Keratinocyte (primary cell): ENCODE measurements around the gene GJA5.

ENCODE experiments used
- CTCF ChIP-seq, 3 experiments: IDR thresholded peaks in 1 of 3; conservative IDR thresholded peaks in 1 of 3; optimal IDR thresholded peaks in 1 of 3; 2 replicates in 2 of 3; 3 replicates in 1 of 3; pipeline versions ENCODE3 to v1.5.1; 2011; ENCODE audit warnings: low read length in 3 of 3, mild to moderate bottlenecking in 3 of 3, moderate library complexity in 2 of 3, control low read depth in 1 of 3, inconsistent platforms in 1 of 3; ENCODE audit not compliant: insufficient read depth in 2 of 3; ENCODE audit errors: extremely low read depth in 1 of 3
- EZH2 ChIP-seq: IDR thresholded peaks from one replicate; pipeline ENCODE4 v1.6.1; 2012; ENCODE audit warnings: inconsistent platforms, mild to moderate bottlenecking, low read length, moderate library complexity

- TF ChIP-seq CTCF (optimal IDR thresholded peaks at IDR 0.05 in 1 of 3, IDR thresholded peaks at IDR 0.05 in 1 of 3, conservative IDR thresholded peaks at IDR 0.05 in 1 of 3; ENCODE audit: extremely low read depth in 1 of 3, insufficient read depth in 2 of 3, low read length in 3 of 3): no peak
- no peak for TF ChIP-seq EZH2
These were observed 12.2 kb upstream of the GJA5 start for GRCh38 chr1:147772570-147772969.
